NT2/D1 (cell line): ENCODE measurements around the gene EXT2.

Experiments
- DNase-seq: peaks from one replicate; pipeline ENCODE4 v3.0.0-alpha.2; 2011; ENCODE audit warnings: low read depth, low spot score
- H3K27me3 ChIP-seq: 2 replicates; pipeline ENCODE4 v1.6.0; 2011; ENCODE audit warnings: mild to moderate bottlenecking; ENCODE audit not compliant: insufficient read length, insufficient read depth
- H3K36me3 ChIP-seq: 2 replicates; pipeline ENCODE4 v1.6.1; 2011; ENCODE audit warnings: mild to moderate bottlenecking, low read length, mixed read lengths; ENCODE audit not compliant: insufficient read depth, insufficient read length
- H3K4me1 ChIP-seq: 2 replicates; pipeline ENCODE4 v1.5.1; 2011; ENCODE audit not compliant: insufficient read depth, insufficient read length
- H3K4me3 ChIP-seq: 2 replicates; pipeline ENCODE4 v1.5.1; 2011; ENCODE audit warnings: low read depth; ENCODE audit not compliant: insufficient read length
- H3K9ac ChIP-seq: 2 replicates; pipeline ENCODE4 v1.6.0; 2011; ENCODE audit warnings: low read depth; ENCODE audit not compliant: insufficient read length
- H3K9me3 ChIP-seq: 2 replicates; pipeline ENCODE4 v1.5.1; 2011; ENCODE audit warnings: mild to moderate bottlenecking, low read length; ENCODE audit not compliant: insufficient read depth
- SUZ12 ChIP-seq: IDR thresholded peaks from 2 replicates; pipeline ENCODE4 v1.6.1; 2011; ENCODE audit not compliant: insufficient read length, insufficient read depth; ENCODE audit errors: extremely low read depth
- YY1 ChIP-seq: IDR thresholded peaks from 2 replicates; pipeline ENCODE4 v1.6.1; 2011; ENCODE audit not compliant: insufficient read length, insufficient read depth
- ZNF274 ChIP-seq: IDR thresholded peaks from 2 replicates; pipeline ENCODE4 v1.6.1; 2011; ENCODE audit warnings: mild to moderate bottlenecking, low read depth, low read length

EXT2 gene

DNA sequence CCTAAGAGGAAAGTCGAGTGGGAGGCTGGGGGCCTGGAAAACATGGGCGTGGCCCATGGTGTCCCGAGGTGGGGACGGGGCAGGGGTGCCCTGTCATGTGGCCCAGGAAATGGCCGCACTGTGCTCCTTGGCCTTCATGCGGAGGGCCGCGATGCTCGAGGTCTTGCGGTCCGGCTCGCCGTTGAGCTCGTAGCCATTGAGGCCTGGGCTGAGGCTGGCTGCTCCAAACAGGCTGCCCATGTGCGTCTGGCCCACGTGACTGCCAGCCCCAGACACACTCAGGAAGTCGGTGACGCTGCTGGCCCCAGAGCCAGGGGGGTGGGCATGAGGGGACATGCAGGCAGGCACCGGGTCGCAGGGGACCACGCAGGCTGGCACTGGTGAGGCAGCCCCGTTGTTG, 169.3 kb downstream of the EXT2 start:
- H3K36me3 ChIP-seq, result no peaks in the 10 kb centered on the region

DNA sequence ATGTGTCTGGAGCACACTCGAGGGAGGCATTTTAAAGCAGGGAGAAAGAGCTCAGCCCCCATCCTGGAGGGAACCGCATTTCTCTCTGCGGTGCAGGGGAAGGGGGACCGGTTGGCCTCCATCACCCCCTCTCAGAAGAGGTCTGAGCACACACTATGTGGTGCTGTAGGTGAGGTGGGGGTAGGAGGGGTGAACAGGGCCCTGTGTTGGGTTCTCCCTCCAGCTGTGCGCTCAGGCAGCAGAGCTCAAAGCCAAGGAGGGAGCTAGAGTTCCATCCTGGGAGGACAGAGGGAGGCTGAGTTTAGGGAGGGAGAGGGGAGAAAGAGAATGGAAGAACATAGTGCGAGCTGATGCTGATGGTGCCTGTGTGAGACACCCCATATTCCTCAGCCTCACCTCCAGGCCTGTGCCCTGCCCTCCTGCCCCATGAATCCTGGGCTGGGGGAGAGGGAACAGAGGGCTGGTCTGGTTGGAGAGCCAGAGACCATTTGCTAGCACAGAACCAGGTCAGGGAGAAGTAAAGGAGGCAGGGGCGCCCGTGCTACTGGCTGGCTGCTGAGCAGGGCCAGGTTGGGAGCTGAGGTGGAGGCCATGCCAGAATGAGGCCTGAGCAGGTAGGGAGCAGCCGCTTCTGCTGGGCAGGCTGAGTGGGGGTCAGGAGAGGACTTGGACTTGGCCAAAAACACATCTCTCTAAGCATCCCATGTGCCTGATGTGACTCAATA, 170.7 kb downstream of the EXT2 start:
- no peak overlapping the region for H3K4me3 ChIP-seq
- H3K9me3 ChIP-seq, result no peaks in the 10 kb centered on the region
- no peak overlapping the region for H3K9ac ChIP-seq
- no peak for TF ChIP-seq YY1
- TF ChIP-seq SUZ12, result no peak
- no peak for TF ChIP-seq ZNF274
- peaks cover 28% of the 10 kb centered on the region for H3K4me1 ChIP-seq
- H3K27me3 ChIP-seq, result peaks cover 3% of the 10 kb centered on the region
- H3K36me3 ChIP-seq, result no peaks in the 10 kb centered on the region
- DNase-seq, result no peak

More for the DNA sequence above, 169.3 kb downstream of the EXT2 start:
- Histone ChIP-seq H3K27me3 (peaks cover 3% of the 10 kb centered on the region), H3K4me3 (no peak overlapping the region), H3K9me3 (no peaks in the 10 kb centered on the region), H3K4me1 (peaks cover 19% of the 10 kb centered on the region), H3K9ac (no peak overlapping the region)
- TF ChIP-seq SUZ12 (no peak), YY1 (no peak), ZNF274 (no peak)
- DNase-seq, result no peak

DNA sequence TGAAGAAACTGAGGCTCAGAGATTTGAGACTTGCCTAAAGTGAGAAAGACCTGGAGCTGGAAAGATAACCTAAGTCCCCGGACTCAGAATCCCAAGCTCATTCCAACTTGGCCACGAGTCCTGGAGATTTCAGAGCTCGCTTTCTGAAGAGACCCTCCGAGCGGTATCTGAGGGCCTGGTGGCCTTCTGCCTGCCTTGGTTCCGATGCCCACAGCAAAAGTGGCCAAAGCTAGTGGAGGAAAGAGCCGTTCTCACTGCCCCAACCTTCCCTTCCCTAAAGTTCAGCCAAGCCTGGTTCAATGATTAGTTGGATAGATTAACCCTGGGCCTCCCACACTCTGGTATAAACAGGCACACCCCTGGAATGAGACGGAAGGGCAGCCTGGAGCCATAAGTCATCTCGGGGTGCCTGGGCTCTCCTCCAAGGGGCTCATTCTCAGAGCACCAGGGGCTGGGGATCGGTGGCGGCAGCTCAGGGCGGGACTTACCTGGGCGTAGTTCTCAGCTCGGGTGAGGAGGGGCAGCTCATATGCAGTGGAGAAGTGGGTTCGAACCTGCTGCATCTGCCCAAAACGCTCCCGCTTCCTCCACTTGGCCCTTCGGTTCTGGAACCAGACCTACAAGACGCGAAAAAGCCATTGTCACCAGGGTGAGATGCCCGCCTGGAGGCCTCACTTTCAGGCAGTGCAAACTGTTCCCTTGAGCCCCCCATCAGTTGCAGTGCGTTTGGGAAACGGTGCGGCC, 171.7 kb downstream of the EXT2 start:
- Histone ChIP-seq H3K9me3 (no peaks in the 10 kb centered on the region), H3K4me3 (no peak overlapping the region), H3K4me1 (peaks cover 28% of the 10 kb centered on the region), H3K9ac (no peak overlapping the region), H3K36me3 (no peaks in the 10 kb centered on the region), H3K27me3 (peaks cover 3% of the 10 kb centered on the region)
- DNase-seq, result no peak
- TF ChIP-seq SUZ12 (no peak), ZNF274 (no peak), YY1 (no peak)

DNA sequence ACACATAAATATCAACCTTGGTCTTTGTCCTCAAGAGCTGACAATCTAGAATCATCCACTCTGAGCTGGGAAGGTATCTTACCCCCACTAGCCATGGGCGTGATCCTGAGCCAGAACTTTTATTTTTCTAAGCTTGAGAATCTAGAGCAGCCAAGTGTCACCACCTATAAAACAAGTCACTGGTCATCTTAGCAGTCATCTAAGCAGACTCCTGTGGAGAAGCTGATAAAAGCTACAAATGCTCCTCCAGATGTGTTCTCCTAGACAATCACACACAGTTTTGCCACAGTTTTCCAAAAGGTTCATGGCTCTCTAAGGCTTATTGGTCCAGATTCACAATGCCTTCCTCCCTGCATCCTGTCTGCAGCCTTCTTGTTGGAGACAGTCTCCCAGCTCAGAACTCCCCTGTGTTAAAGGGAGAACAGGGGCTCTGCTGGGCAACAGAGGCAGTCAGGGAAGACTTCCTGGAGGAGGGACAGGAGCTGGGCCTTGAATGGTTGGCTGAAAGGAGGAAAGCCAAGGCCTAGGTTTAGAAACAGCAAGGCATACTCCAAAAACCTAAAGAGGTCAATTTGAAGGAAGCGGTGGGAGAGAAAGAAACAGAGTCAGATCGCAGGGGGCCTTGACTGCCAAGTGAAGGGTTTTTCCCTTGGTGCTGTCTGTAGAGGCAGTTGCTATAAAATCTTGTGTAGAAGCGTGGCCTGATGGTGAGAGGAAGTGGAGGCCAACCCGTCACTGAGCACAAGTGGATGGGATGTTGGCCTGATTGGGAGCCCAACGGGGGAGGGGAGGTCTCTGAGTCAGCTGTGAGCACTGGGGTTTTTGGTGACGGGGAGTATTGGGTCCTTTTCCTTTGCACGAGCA, 172.5 kb downstream of the EXT2 start:
- H3K4me3 ChIP-seq, result no peak overlapping the region
- no peak overlapping the region for H3K9ac ChIP-seq
- no peak for TF ChIP-seq YY1
- peaks cover 3% of the 10 kb centered on the region for H3K27me3 ChIP-seq
- DNase-seq, result no peak
- H3K36me3 ChIP-seq, result no peaks in the 10 kb centered on the region
- no peaks in the 10 kb centered on the region for H3K9me3 ChIP-seq
- peaks cover 28% of the 10 kb centered on the region for H3K4me1 ChIP-seq

DNA sequence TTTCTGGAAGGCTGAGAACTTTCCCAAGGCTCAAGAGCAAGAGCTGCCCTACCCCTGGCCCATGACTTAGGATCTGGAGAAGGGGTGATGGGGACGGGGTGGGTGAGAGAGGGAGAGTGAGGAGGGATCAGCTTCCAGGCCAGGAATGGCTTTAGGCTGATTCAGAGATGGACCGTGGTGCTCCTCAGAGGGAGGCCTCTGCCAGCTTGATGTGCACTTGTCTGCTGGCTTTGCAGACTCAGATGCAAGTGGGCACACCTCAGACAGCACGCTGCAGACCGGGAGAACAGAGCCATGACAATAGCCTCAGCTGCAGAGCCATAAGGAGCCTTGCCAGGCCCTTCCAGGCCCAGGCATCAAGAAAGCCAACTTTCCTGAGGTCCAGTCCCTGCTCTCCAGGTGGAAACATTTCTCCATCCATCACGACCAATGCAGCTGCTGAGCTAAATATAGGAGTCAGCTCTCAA, 173.2 kb downstream of the EXT2 start:
- Histone ChIP-seq H3K36me3 (no peaks in the 10 kb centered on the region), H3K4me1 (peaks cover 28% of the 10 kb centered on the region), H3K4me3 (no peak overlapping the region), H3K27me3 (peaks cover 3% of the 10 kb centered on the region), H3K9ac (no peak overlapping the region), H3K9me3 (no peaks in the 10 kb centered on the region)
- no peak for TF ChIP-seq ZNF274
- TF ChIP-seq SUZ12, result no peak
- TF ChIP-seq YY1, result no peak
- no peak for DNase-seq

DNA sequence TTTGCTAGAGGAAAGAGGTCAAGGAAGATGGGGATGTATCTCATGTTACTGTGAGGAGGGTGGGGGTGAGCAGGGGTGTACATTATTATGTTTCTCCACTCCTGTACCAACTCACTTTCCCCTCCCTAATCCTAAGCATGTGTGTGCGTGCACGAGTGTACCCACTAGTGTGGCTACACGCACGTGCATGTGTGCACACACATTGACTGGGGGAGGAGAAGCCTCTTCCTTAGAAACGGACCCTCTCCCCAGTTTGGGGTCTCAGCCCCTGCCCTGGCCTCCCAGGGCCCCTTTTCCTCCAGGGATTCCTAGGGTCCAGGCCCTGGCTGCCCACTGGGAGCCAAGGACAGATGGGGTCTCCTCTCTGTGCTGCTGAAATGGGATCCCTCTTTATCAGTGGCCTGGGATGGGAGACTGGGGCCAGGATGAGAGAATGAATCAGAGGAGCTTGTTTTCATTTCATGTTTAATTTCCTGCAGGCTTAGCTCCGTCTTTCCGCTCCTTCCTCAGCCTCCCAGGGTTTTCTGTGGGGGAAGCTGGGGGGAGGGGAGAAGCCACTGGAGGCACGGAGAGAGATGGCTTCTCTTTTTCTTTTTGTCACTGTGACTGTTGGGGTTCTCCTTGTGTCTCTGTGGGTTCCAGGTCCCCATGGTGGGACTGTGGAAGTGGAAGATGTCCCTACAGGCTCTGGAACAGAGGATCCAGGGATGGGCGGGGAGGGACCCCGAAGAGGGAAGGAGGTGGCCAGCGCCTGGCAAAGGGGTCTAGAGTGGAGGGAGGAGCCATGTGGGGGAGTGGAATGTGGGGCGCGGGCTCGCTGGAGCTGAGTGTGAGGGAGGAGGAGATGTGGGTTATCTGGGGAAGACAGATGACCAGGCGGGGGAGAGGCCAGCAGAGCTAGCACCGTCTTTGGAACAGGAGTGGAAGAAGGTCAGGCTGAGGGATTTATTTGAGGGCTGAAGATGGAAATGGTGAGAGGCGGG, 174.2 kb downstream of the EXT2 start:
- no peak for DNase-seq
- no peaks in the 10 kb centered on the region for H3K36me3 ChIP-seq
- TF ChIP-seq SUZ12 (no peak), ZNF274 (no peak), YY1 (no peak)
- H3K27me3 ChIP-seq, result peaks cover 3% of the 10 kb centered on the region
- H3K9me3 ChIP-seq, result no peaks in the 10 kb centered on the region
- H3K4me1 ChIP-seq, result peaks cover 24% of the 10 kb centered on the region
- H3K9ac ChIP-seq, result no peak overlapping the region
- no peak overlapping the region for H3K4me3 ChIP-seq
